Aorta (tissue), 5 donors: ENCODE data around the gene UGT1A8. TPM values are rescaled to one million over a fixed set of nuclear protein-coding genes. Genes with fewer than 3 reads are reported as not detected.
"Not testable (repeated sequence)": the region's sequence is repeated elsewhere in the genome, so short reads cannot be mapped to it uniquely, and the experiment has no call there.

Experiments used
- ATAC-seq: fragments of 200-7000 bp; cut with Tn5 transposase; one replicate; pipeline ENCODE4 v1.9.1; 2022; ENCODE audit warnings: moderate library complexity; ENCODE audit not compliant: low FRiP score
- DNase-seq, 2 donors: peaks; one replicate each; pipeline ENCODE4 v3.0.0-alpha.2; 2020
- H3K27ac ChIP-seq, 2 donors: one replicate each; pipeline ENCODE4 v1.5.1; 2013; ENCODE audit warnings: low read length in 2 of 2, mild to moderate bottlenecking in 2 of 2, moderate library complexity in 2 of 2, control low read depth in 1 of 2, inconsistent platforms in 1 of 2, low read depth in 1 of 2
- H3K27me3 ChIP-seq, 2 donors: one replicate each; pipeline ENCODE4 v1.6.1; 2013; ENCODE audit warnings: control low read depth in 1 of 2, low read length in 1 of 2, mild to moderate bottlenecking in 1 of 2, moderate library complexity in 1 of 2; ENCODE audit not compliant: insufficient read depth in 2 of 2, control insufficient read depth in 1 of 2
- H3K36me3 ChIP-seq, 2 donors: one replicate each; pipeline ENCODE4 v1.6.1; 2013; ENCODE audit warnings: control low read depth in 1 of 2, low read length in 1 of 2, mild to moderate bottlenecking in 1 of 2; ENCODE audit not compliant: insufficient read depth in 2 of 2, control insufficient read depth in 1 of 2
- H3K4me1 ChIP-seq, 2 donors: one replicate each; pipeline ENCODE4 v1.6.1; 2013; ENCODE audit warnings: low read length in 2 of 2, control low read depth in 1 of 2, mild to moderate bottlenecking in 1 of 2, moderate library complexity in 1 of 2; ENCODE audit not compliant: insufficient read depth in 2 of 2, control insufficient read depth in 1 of 2
- H3K4me3 ChIP-seq, 2 donors: one replicate each; pipeline ENCODE4 v1.5.1; 2013; ENCODE audit warnings: low read length in 2 of 2, control low read depth in 1 of 2, mild to moderate bottlenecking in 1 of 2
- H3K9me3 ChIP-seq: one replicate; pipeline ENCODE4 v1.6.1; 2013; ENCODE audit warnings: mild to moderate bottlenecking, low read length; ENCODE audit not compliant: control insufficient read depth
- WGBS, 2 donors: extraction: QIAGEN DNeasy Blood & Tissue Kit; methylation state at CpG; one replicate each; pipeline ENCODE4 v1.1.7; 2013; 5-methylcytosine and 5-hydroxymethylcytosine counted together
- intact Hi-C, 2 donors: fragments of 100-400 bp; cut with DNase I; formaldehyde crosslinking; loops; one replicate each; pipeline versions ENCODE4 v1.14.2 to v1.15.0; 2022
- polyA plus RNA-seq, 2 donors: library from polyadenylated mRNA; stranded (reverse); fragments of 200-250 nt; gene quantifications; one replicate each; pipeline ENCODE4 v1.2.3, GENCODE V29; 2013
- total RNA-seq, 2 donors: library from RNA; stranded (reverse); fragmentation: NEBNext Ultra II Directional; extraction: Animal tissue kit (Norgen Biotek cat#: 25700); gene quantifications; one replicate each; pipeline ENCODE4 v1.2.1, GENCODE V29; 2021
- donor health status: healthy with polysubstance abuse.
- donor health status: Bipolar disorder and iron deficiency.
- donor health status: DM: no; HTN: no; CAD: no.
- donor health status: DM: no; HTN: no; CAD: no.
- donor health status: DM: yes; HTN: yes; CAD: no.

UGT1A8 gene
- total and polyA plus RNA-seq, 4 donors: 1.0 TPM; not detected in 3

DNA sequence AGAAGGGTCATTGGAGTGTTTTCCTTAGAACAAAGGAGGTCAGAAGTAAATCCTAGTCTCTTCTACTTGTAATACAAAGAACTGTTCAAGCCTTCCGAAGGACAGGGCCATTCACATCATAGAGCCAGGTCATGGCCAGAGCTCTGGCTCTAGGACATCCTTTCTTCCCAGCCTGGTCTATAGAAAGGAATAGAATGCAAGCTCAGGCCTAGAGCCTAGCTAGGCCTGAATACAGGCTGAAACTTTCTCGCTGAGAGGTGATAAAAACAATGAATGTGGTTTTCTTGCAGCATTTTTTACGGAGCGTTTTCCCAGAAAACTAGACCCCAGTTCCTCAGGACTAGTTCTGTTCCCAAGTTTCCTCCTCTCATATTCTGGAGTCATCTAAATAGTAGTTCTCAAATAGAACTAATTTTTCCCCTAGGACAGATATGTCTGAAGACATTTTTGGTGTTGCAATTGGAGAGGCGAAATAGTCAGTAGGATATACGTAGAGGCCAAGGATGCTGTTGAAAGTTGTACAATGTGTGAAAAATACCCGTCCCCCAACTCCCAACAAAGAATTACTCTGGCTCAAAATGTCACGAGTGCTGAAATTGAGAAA lies 82.1 kb downstream of the UGT1A8 start:
- H3K4me3 ChIP-seq: no peak overlapping the region
- WGBS, 2 donors: 92% methylated on average over 8 of the region's 8 CpGs
- intact Hi-C loops: loop anchor here in 1 of 2 donors (10.0 kb wide), 1 partner anchor 215 kb away; no protein-coding TSS in a partner anchor
- peak; percentile 59 for ATAC-seq
- H3K9me3 ChIP-seq: peaks cover 1% of the 10 kb centered on the region
- H3K27ac ChIP-seq: no peak overlapping the region
- H3K27me3 ChIP-seq: no peaks in the 10 kb centered on the region
- DNase-seq: no peak
- no peaks in the 10 kb centered on the region for H3K36me3 ChIP-seq
- no peaks in the 10 kb centered on the region for H3K4me1 ChIP-seq

- H3K4me1 ChIP-seq: no peaks in the 10 kb centered on the region
- H3K27ac ChIP-seq: no peak overlapping the region
- ATAC-seq (peak; percentile 38), DNase-seq (no peak)
- peaks cover 1% of the 10 kb centered on the region for H3K9me3 ChIP-seq
- H3K4me3 ChIP-seq: no peak overlapping the region
- H3K36me3 ChIP-seq: no peaks in the 10 kb centered on the region
- intact Hi-C loops: loop anchor here in 1 of 2 donors (10.0 kb wide), 1 partner anchor 215 kb away; no protein-coding TSS in a partner anchor
- no peaks in the 10 kb centered on the region for H3K27me3 ChIP-seq
- 0 to 3% methylated on average over 1 of the region's 1 CpG for WGBS, 2 donors
Measured at GRCh38 chr2:233700028-233700635, 82.7 kb downstream of the UGT1A8 start.

- not testable (repeated sequence) for H3K27ac ChIP-seq, H3K4me1 ChIP-seq, H3K27me3 ChIP-seq, DNase-seq, H3K36me3 ChIP-seq, H3K4me3 ChIP-seq, H3K9me3 ChIP-seq, ATAC-seq
- intact Hi-C loops: loop anchor here in 1 of 2 donors (10.0 kb wide), 1 partner anchor 216 kb away; no protein-coding TSS in a partner anchor
- WGBS, 2 donors: 91 to 95% methylated on average over 5 of the region's 5 CpGs
Measured at GRCh38 chr2:233700842-233701241, 83.4 kb downstream of the UGT1A8 start.

DNA sequence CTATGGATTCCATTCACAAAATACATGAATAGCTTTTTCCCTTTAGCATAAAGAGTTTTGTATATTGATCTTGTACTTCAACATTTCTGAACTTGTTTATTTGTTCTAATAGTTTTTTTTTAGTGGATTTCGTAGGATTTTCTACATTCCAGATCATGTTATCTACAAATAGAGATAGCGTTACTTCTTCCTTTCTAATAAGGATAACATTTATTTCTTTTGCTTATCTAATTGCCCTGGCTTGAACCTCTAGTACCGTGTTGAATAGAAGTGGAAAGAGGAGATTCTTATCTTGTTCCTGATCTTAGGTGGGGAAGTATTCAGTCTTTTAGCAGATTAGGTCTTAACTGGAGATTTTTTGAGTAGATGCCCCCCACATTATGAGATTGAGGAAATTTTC lies 84.8 kb downstream of the UGT1A8 start:
- WGBS, 2 donors: 47 to 49% methylated on average over 3 of the region's 3 CpGs
- no peak for DNase-seq
- Histone ChIP-seq H3K4me1 (no peaks in the 10 kb centered on the region), H3K27ac (no peak overlapping the region), H3K27me3 (no peaks in the 10 kb centered on the region), H3K4me3 (no peak overlapping the region), H3K36me3 (no peaks in the 10 kb centered on the region), H3K9me3 (peaks cover 1% of the 10 kb centered on the region)
- no peak for ATAC-seq
- intact Hi-C loops: loop anchor here in 1 of 2 donors (10.0 kb wide), 1 partner anchor 217 kb away; no protein-coding TSS in a partner anchor

- WGBS, 2 donors: 39 to 47% methylated on average over 4 of the region's 4 CpGs
- Histone ChIP-seq H3K27me3 (no peaks in the 10 kb centered on the region), H3K27ac (peak overlapping the region in 1 of 2 donors; percentile 34), H3K4me1 (no peaks in the 10 kb centered on the region), H3K4me3 (no peak overlapping the region), H3K36me3 (no peaks in the 10 kb centered on the region), H3K9me3 (no peaks in the 10 kb centered on the region)
- DNase-seq (no peak), ATAC-seq (no peak)
- intact Hi-C loops: loop anchor here in 1 of 2 donors (10.0 kb wide), 1 partner anchor 221 kb away; no protein-coding TSS in a partner anchor
Measured at GRCh38 chr2:233705911-233706506, 88.6 kb downstream of the UGT1A8 start.

GRCh38 chr2:233706720-233707119 lies 89.3 kb downstream of the UGT1A8 start:
- Histone ChIP-seq H3K27me3 (no peaks in the 10 kb centered on the region), H3K4me3 (no peak overlapping the region), H3K9me3 (no peaks in the 10 kb centered on the region), H3K4me1 (no peaks in the 10 kb centered on the region), H3K27ac (no peak overlapping the region), H3K36me3 (no peaks in the 10 kb centered on the region)
- ATAC-seq (no peak), DNase-seq (no peak)
- intact Hi-C loops: loop anchor here in 1 of 2 donors (10.0 kb wide), 1 partner anchor 222 kb away; no protein-coding TSS in a partner anchor
- whole genome bisulfite sequencing, 2 donors: 26 to 54% methylated on average over 1 of the region's 1 CpG

- intact Hi-C loops: loop anchor here in 1 of 2 donors (10.0 kb wide), 1 partner anchor 223 kb away; no protein-coding TSS in a partner anchor
Measured at GRCh38 chr2:233707940-233708644, 90.7 kb downstream of the UGT1A8 start.

DNA sequence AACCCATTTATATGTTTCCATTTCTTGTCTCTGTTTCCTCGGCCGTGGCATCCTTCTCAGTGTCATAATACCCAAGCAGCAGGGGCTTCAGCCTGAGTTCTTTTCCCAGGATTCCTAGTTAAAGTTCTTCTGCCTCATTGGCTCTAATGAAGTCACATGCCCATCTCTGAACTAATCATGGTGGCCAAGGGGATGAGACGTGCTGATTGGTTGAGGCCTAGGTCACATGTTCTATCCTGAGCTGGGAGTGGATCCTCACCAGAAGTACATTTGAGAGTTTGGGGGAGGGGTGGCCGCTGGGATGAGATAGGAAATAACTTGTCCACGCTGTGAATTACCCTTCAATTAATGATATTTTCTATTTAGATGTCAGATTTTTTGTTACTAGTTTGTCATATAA lies 91.5 kb downstream of the UGT1A8 start:
- Histone ChIP-seq H3K27ac (no peak overlapping the region), H3K9me3 (no peaks in the 10 kb centered on the region), H3K36me3 (no peaks in the 10 kb centered on the region), H3K27me3 (no peaks in the 10 kb centered on the region), H3K4me1 (no peaks in the 10 kb centered on the region), H3K4me3 (no peak overlapping the region)
- intact Hi-C loops: loop anchor here in 1 of 2 donors (10.0 kb wide), 1 partner anchor 224 kb away; no protein-coding TSS in a partner anchor
- DNase-seq: no peak
- 84 to 92% methylated on average over 5 of the region's 5 CpGs for WGBS, 2 donors
- ATAC-seq: no peak

More at GRCh38 chr2:233707940-233708644, 90.7 kb downstream of the UGT1A8 start:
- H3K36me3 ChIP-seq: no peaks in the 10 kb centered on the region
- H3K4me3 ChIP-seq: no peak overlapping the region
- no peak for ATAC-seq
- no peaks in the 10 kb centered on the region for H3K27me3 ChIP-seq
- H3K27ac ChIP-seq: no peak overlapping the region
- no peaks in the 10 kb centered on the region for H3K4me1 ChIP-seq
- no peak for DNase-seq
- WGBS, 2 donors: 68 to 73% methylated on average over 10 of the region's 10 CpGs
- H3K9me3 ChIP-seq: no peaks in the 10 kb centered on the region
